GM12878 (cell line): Measurements from ENCODE around the gene PERP. TPM values are rescaled to one million over a fixed set of nuclear protein-coding genes. Genes with fewer than 3 reads are reported as not detected.

Experiments used
- ATAC-seq: fragments of 200-7000 bp; cut with Tn5 transposase; 3 replicates; pipeline ENCODE4 v1.9.1; 2020; ENCODE audit warnings: mild to moderate bottlenecking, moderate library complexity
- BruUV-seq: library from RNA; stranded (reverse); fragments of 400-500 nt; replicated peaks from 2 replicates; lab custom pipeline; 2021; lab: Mats Ljungman, UMichigan
- CTCF ChIA-PET: fragments of 300-600 bp; sonication (Branson Sonifier 250); formaldehyde crosslinking; extraction: SDS; loops from one replicate; lab custom pipeline; 2021; ENCODE audit warnings: inconsistent platforms; lab: Yijun Ruan, JAX
- POLR2A ChIA-PET: fragments of 350-600 bp; formaldehyde crosslinking; extraction: SDS; loops from one replicate; lab custom pipeline; 2021; ENCODE audit warnings: inconsistent platforms; lab: Charles Lee
- RAD21 ChIA-PET: fragments of 300-600 bp; sonication (Branson Sonifier 250); formaldehyde crosslinking; loops from one replicate; lab custom pipeline; 2023; ENCODE audit warnings: antibody characterized with exemption; ENCODE audit not compliant: unreplicated experiment; lab: Charles Lee
- SMC1A ChIA-PET: fragments of 300-600 bp; sonication (Branson Sonifier 250); formaldehyde crosslinking; loops from one replicate; lab custom pipeline; 2023; ENCODE audit not compliant: unreplicated experiment, uncharacterized antibody; lab: Charles Lee
- DNase-seq: peaks from one replicate; pipeline ENCODE4 v3.0.0-alpha.2; 2011; ENCODE audit warnings: low read depth, low spot score
- FAIRE-seq: peaks from 3 replicates; lab custom pipeline; 2011; peaks lifted over from hg19 to GRCh38; lab: Jason Lieb, UNC
- H2AFZ ChIP-seq: 2 replicates; pipeline ENCODE4 v1.6.0; 2011; ENCODE audit warnings: low read depth, low read length, control low read depth; ENCODE audit not compliant: control insufficient read depth
- H3K27ac ChIP-seq: 2 replicates; pipeline ENCODE4 v1.5.1; 2011; ENCODE audit warnings: control low read depth; ENCODE audit not compliant: control insufficient read depth, insufficient read depth
- H3K27me3 ChIP-seq, 2 experiments: replicated peaks in 1 of 2; 2 replicates each; pipeline versions ENCODE4 v1.6.0 to v1.6.1; 2011; ENCODE audit warnings: low read length in 1 of 2; ENCODE audit not compliant: control insufficient read depth in 2 of 2, insufficient read depth in 2 of 2
- H3K36me3 ChIP-seq, 2 experiments: 2 replicates each; pipeline ENCODE4 v1.5.1; 2011; ENCODE audit warnings: low read length in 1 of 2; ENCODE audit not compliant: control insufficient read depth in 2 of 2, insufficient read depth in 2 of 2
- H3K4me1 ChIP-seq: 2 replicates; pipeline ENCODE4 v1.6.1; 2011; ENCODE audit warnings: mild to moderate bottlenecking, low read length, moderate library complexity, mixed read lengths; ENCODE audit not compliant: control insufficient read depth, insufficient read depth
- H3K4me2 ChIP-seq: 2 replicates; pipeline ENCODE4 v1.6.0; 2011; ENCODE audit warnings: control low read depth; ENCODE audit not compliant: control insufficient read depth, insufficient read depth
- H3K4me3 ChIP-seq: fragments of 200-600 bp; sonication (generic); 2 replicates; pipeline ENCODE4 v1.5.1; 2016
- H3K79me2 ChIP-seq: 2 replicates; pipeline ENCODE4 v1.6.0; 2011; ENCODE audit warnings: low read length; ENCODE audit not compliant: control insufficient read depth, insufficient read depth
- H3K9ac ChIP-seq: 2 replicates; pipeline ENCODE4 v1.8.0; 2011; ENCODE audit warnings: low read length, control low read depth, mixed read lengths; ENCODE audit not compliant: control insufficient read depth, insufficient read depth
- H3K9me3 ChIP-seq: replicated peaks from 3 replicates; pipeline ENCODE4 v1.5.1; 2011; ENCODE audit warnings: mild to moderate bottlenecking, low read length; ENCODE audit not compliant: control insufficient read depth, insufficient read depth
- H4K20me1 ChIP-seq: 2 replicates; pipeline ENCODE4 v1.6.0; 2011; ENCODE audit not compliant: control insufficient read depth, insufficient read depth
- ATF3 ChIP-seq: IDR thresholded peaks from 2 replicates; pipeline ENCODE4 v1.6.1; 2011; ENCODE audit warnings: low read depth, mild to moderate bottlenecking, low read length, moderate library complexity, borderline replicate concordance; ENCODE audit errors: extremely low read depth
- ATF7 ChIP-seq: fragments of 450-650 bp; IDR thresholded peaks from 2 replicates; pipeline ENCODE4 v1.6.1; 2016; ENCODE audit warnings: low read depth, mild to moderate bottlenecking
- BCL3 ChIP-seq: IDR thresholded peaks from 2 replicates; pipeline ENCODE4 v1.6.1; 2011; ENCODE audit warnings: borderline replicate concordance, low read depth, mild to moderate bottlenecking, moderate library complexity, low read length; ENCODE audit not compliant: insufficient read depth, poor library complexity, severe bottlenecking
- EGR1 ChIP-seq, 2 experiments: IDR thresholded peaks; 1 replicate in 1 of 2; 2 replicates in 1 of 2; pipeline ENCODE4 v1.6.1; 2011 to 2012; ENCODE audit warnings: low read depth in 2 of 2, low read length in 2 of 2, borderline replicate concordance in 1 of 2, mild to moderate bottlenecking in 1 of 2, moderate library complexity in 1 of 2
- GATAD2B ChIP-seq: fragments of 450-650 bp; conservative IDR thresholded peaks from 2 replicates; pipeline ENCODE4 v1.6.1; 2017; ENCODE audit warnings: low read depth, mild to moderate bottlenecking, moderate library complexity
- LARP7 ChIP-seq: fragments of 450-650 bp; IDR thresholded peaks from 2 replicates; pipeline ENCODE4 v1.6.1; 2017; ENCODE audit warnings: mild to moderate bottlenecking
- NFXL1 ChIP-seq: fragments of 450-650 bp; IDR thresholded peaks from 2 replicates; pipeline ENCODE4 v1.6.1; 2017; ENCODE audit warnings: antibody characterized with exemption, mild to moderate bottlenecking, borderline replicate concordance
- RELA ChIP-seq: fragments of 450-650 bp; IDR thresholded peaks from 2 replicates; pipeline ENCODE4 v1.8.0; 2014; ENCODE audit warnings: borderline replicate concordance; ENCODE audit not compliant: partially characterized antibody
- STAT1 ChIP-seq: fragments of 450-650 bp; conservative IDR thresholded peaks from 2 replicates; pipeline ENCODE4 v1.6.1; 2014; ENCODE audit warnings: antibody characterized with exemption, mild to moderate bottlenecking
- USF1 ChIP-seq: IDR thresholded peaks from 2 replicates; pipeline ENCODE4 v1.6.1; 2011; ENCODE audit warnings: borderline replicate concordance, low read depth, mild to moderate bottlenecking, moderate library complexity, mixed read lengths, low read length; ENCODE audit not compliant: insufficient read depth; ENCODE audit errors: extremely low read length
- ZZZ3 ChIP-seq: IDR thresholded peaks from 2 replicates; pipeline ENCODE4 v1.6.1; 2011; ENCODE audit warnings: low read depth; ENCODE audit not compliant: control insufficient read depth, insufficient read length
- WGBS: methylation state at CpG from one replicate; pipeline ENCODE4 v1.1.6; 2016; ENCODE audit warnings: low lambda C conversion rate; ENCODE audit not compliant: insufficient replicate concordance, insufficient coverage; ENCODE audit errors: missing lambda C conversion rate; 5-methylcytosine and 5-hydroxymethylcytosine counted together
- in situ Hi-C: fragments of 300-500 bp; cut with MboI; formaldehyde crosslinking; loops from 9 replicates; pipeline ENCODE4 v1.14.3; 2018; ENCODE audit warnings: mixed read lengths
- intact Hi-C: fragments of 100-400 bp; cut with micrococcal nuclease; formaldehyde crosslinking; loops from one replicate; pipeline ENCODE4 v1.14.2; 2022; ENCODE audit not compliant: unreplicated experiment
- polyA plus RNA-seq, 11 experiments: library from polyadenylated mRNA; depleted of rRNA in 4 of 11; unstranded in 6 of 11; stranded (reverse) in 5 of 11; fragments of >200 nt; fragmentation: Nextera tagmentation in 4 of 11; fragmentation: Illumina TruSeq in 1 of 11; extraction: Ambion mirVana in 4 of 11; extraction: Trizol in 1 of 11; gene quantifications; 1 replicate in 1 of 11; 2 replicates in 10 of 11; pipeline versions ENCODE4 v1.2.1 to v1.2.3, GENCODE V29; 2011 to 2016; ENCODE audit warnings: inconsistent platforms in 2 of 11, missing spikeins in 2 of 11, low read depth in 1 of 11
- total RNA-seq, 4 experiments: library from RNA; depleted of rRNA in 3 of 4; stranded (reverse); fragments of >200 nt in 3 of 4; fragmentation: Illumina TruSeq in 1 of 4; extraction: Trizol in 1 of 4; gene quantifications; 2 replicates each; pipeline versions ENCODE4 v1.2.1 to v1.2.3, GENCODE V29; 2013 to 2021

PERP gene
- total and polyA plus RNA-seq, 10 of the 15 experiments (the other 5 are each of a cell fraction or from before 2014, with no cell fraction given): 0.37 to 2.4 (median 0.75) TPM

- H3K79me2 ChIP-seq: no peaks in the 10 kb centered on the region
- H3K27me3 ChIP-seq: no peaks in the 10 kb centered on the region
- TF ChIP-seq ATF3 (no peak), NFXL1 (no peak), STAT1 (no peak), BCL3 (no peak), ZZZ3 (no peak), ATF7 (no peak), LARP7 (no peak), GATAD2B (no peak), EGR1 (IDR thresholded peaks at IDR 0.05; ENCODE audit: borderline replicate concordance in 1 of 2, low read depth in 2 of 2, low read length in 2 of 2) (no peak), USF1 (no peak), RELA (no peak)
- TF ChIP-seq, all 136 proteins: peak for 0
- ATAC-seq: no peak
- ChIA-PET CTCF (interaction anchor here (0.7 kb wide), 1 partner anchor 92 kb away, joined by 3 read pairs; no protein-coding TSS in a partner anchor), POLR2A (no interaction called here), SMC1A (interaction anchor here (0.6 kb wide), 1 partner anchor 73 kb away, joined by 3 read pairs; no protein-coding TSS in a partner anchor), RAD21 (no interaction called here)
- H3K4me2 ChIP-seq: no peak overlapping the region
- no peak overlapping the region for H3K27ac ChIP-seq
- in situ Hi-C loops (no loop called here), intact Hi-C loops (no loop called here)
- FAIRE-seq: no peak
- H3K9me3 ChIP-seq: no peaks in the 10 kb centered on the region; the same call in 2 of the 3 replicates
- H3K36me3 ChIP-seq: no peaks in the 10 kb centered on the region
- no TSS peak for BruUV-seq
- H2AFZ ChIP-seq: no peak overlapping the region
- no peaks in the 10 kb centered on the region for H3K4me1 ChIP-seq
- 42% methylated on average over 1 of the region's 1 CpG for WGBS
- no peak overlapping the region for H3K4me3 ChIP-seq
- no peak overlapping the region for H3K9ac ChIP-seq
- H4K20me1 ChIP-seq: no peaks in the 10 kb centered on the region
- DNase-seq: no peak
These were observed 34.0 kb downstream of the PERP start for GRCh38 chr6:138073264-138073663.
